ENCODE data around the gene PTPRJ.

DNA sequence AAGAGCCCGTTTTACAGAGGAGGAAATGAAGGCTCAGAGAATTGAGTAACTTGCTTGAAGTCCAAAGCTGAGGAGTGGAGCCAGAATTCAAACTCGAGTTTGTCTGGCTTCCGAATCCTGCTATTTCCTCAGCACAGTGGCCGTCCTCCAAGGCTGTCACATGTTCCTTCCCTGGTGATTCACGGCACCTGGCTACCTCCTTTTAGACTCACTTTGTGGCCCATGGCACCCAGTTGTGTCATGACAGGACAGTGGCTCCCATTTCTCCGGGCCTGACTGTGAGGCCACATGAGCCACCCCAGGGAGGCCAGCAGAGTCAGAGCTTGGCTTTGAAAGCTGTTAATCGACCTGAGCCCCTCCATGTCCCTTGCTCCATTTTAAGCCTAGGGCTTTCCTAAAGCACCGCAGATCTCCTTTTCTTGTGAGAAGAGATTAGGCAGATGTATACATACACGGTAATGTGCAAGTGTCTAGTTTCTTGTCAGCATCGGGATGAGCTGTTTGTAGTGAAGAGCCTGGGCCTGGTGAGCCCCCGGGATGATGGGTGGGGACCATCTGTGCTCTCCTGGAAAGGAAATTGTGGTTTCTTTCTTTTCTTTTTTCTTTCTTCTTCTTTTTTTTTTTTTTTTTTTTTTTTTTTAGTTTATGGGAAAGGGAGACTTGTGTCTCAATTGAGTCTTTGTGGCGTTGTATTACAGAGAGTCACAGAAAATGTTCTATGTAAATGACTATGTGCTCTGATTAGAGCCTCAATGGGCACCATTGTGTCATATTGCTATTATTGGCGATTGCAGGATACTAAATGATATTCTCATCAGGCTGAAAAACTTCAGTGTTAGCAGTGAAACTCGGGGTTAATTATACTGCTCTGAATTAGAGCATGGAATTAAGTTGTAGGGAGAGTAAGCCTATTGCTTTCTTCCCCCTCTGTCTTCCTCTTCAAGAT lies 54.8 kb downstream of the PTPRJ start:
- TF ChIP-seq POLR2A (IDR thresholded peaks at IDR 0.05; ENCODE audit: low read length) = no peak
- TF ChIP-seq GATA1 (IDR thresholded peaks at IDR 0.05; ENCODE audit: low read depth, low read length) = no peak

Data from erythroblast (primary cell).